HCT116 (cell line): ENCODE measurements around the gene TMOD1. TPM values are rescaled to one million over a fixed set of nuclear protein-coding genes. Genes with fewer than 3 reads are reported as not detected.

Source experiments
- ATAC-seq: fragments of 200-7000 bp; cut with Tn5 transposase; 2 replicates; pipeline ENCODE4 v1.9.1; 2020; ENCODE audit warnings: mild to moderate bottlenecking, moderate library complexity
- BruUV-seq: library from RNA; stranded (reverse); fragments of 400-500 nt; replicated peaks from 2 replicates; lab custom pipeline; 2021; lab: Mats Ljungman, UMichigan
- CTCF ChIA-PET: fragments of 300-600 bp; sonication (Branson Sonifier 250); formaldehyde crosslinking; loops from one replicate; lab custom pipeline; 2021; ENCODE audit warnings: antibody characterized with exemption; lab: Charles Lee
- POLR2A ChIA-PET: fragments of 300-600, 350-600 bp; sonication (Branson Sonifier 250); formaldehyde crosslinking; loops from one replicate; lab custom pipeline; 2021; ENCODE audit warnings: antibody characterized with exemption; lab: Charles Lee
- RAD21 ChIA-PET, 2 experiments: fragments of 300-600 bp; sonication (Branson Sonifier 250); formaldehyde crosslinking; loops; one replicate each; lab custom pipeline; 2023; ENCODE audit warnings: low total read pairs in 2 of 2; ENCODE audit not compliant: uncharacterized antibody in 2 of 2, unreplicated experiment in 2 of 2, low non-redundant PET in 1 of 2; lab: Charles Lee
- DNase-seq: peaks from one replicate; pipeline ENCODE4 v3.0.0-alpha.2; 2010; ENCODE audit warnings: low read depth, low spot score
- H2AFZ ChIP-seq: fragments of 200-600 bp; shearing (Covaris generic), sonication (generic); 2 replicates; pipeline ENCODE4 v1.6.1; 2017; ENCODE audit warnings: low read depth, mixed run types, mixed read lengths, antibody characterized with exemption, low read length; ENCODE audit not compliant: poor library complexity, severe bottlenecking
- H3K27ac ChIP-seq: 2 replicates; pipeline ENCODE4 v1.5.1; 2012; ENCODE audit warnings: low read depth, low read length
- H3K27me3 ChIP-seq: fragments of 200-600 bp; sonication (generic); 2 replicates; pipeline ENCODE4 v1.6.1; 2016; ENCODE audit warnings: mixed run types, low read length, mixed read lengths; ENCODE audit not compliant: insufficient read depth
- H3K36me3 ChIP-seq, 2 experiments: fragments of 200-500 bp in 1 of 2; fragments of 200-600 bp in 1 of 2; sonication (Bioruptor generic) in 1 of 2; sonication (generic) in 1 of 2; 2 replicates each; pipeline versions ENCODE4 v1.5.1 to v1.6.1; 2014 to 2016; ENCODE audit warnings: low read length in 2 of 2, inconsistent platforms in 1 of 2, mixed read lengths in 1 of 2, mixed run types in 1 of 2; ENCODE audit not compliant: insufficient read depth in 2 of 2, control insufficient read depth in 1 of 2
- H3K4me1 ChIP-seq, 2 experiments: fragments of 200-600 bp in 1 of 2; sonication (generic) in 1 of 2; 2 replicates each; pipeline versions ENCODE4 v1.5.1 to v1.6.1; 2012 to 2017; ENCODE audit warnings: low read length in 2 of 2, inconsistent platforms in 1 of 2, mild to moderate bottlenecking in 1 of 2, mixed read lengths in 1 of 2, mixed run types in 1 of 2, moderate library complexity in 1 of 2; ENCODE audit not compliant: insufficient read depth in 2 of 2, control insufficient read depth in 1 of 2
- H3K4me2 ChIP-seq: fragments of 200-600 bp; sonication (generic); 2 replicates; pipeline ENCODE4 v1.6.1; 2017; ENCODE audit warnings: mixed run types, low read length, mixed read lengths
- H3K4me3 ChIP-seq, 2 experiments: fragments of 200-600 bp in 1 of 2; sonication (generic) in 1 of 2; replicated peaks in 1 of 2; 2 replicates each; pipeline ENCODE4 v1.5.1; 2011 to 2016; ENCODE audit warnings: low read length in 2 of 2, control low read depth in 1 of 2, low read depth in 1 of 2, mild to moderate bottlenecking in 1 of 2, mixed read lengths in 1 of 2, mixed run types in 1 of 2
- H3K79me2 ChIP-seq: fragments of 200-600 bp; sonication (generic); 2 replicates; pipeline ENCODE4 v1.6.1; 2017; ENCODE audit warnings: mild to moderate bottlenecking, mixed run types, low read length, moderate library complexity, mixed read lengths; ENCODE audit not compliant: insufficient read depth
- H3K9ac ChIP-seq: fragments of 200-600 bp; sonication (generic); 2 replicates; pipeline ENCODE4 v1.6.1; 2016; ENCODE audit warnings: low read length, mixed read lengths
- H3K9me2 ChIP-seq: fragments of 200-600 bp; sonication (generic), shearing (Covaris generic); 2 replicates; pipeline ENCODE4 v1.6.1; 2017; ENCODE audit warnings: mixed run types, mild to moderate bottlenecking, moderate library complexity; ENCODE audit not compliant: insufficient read depth
- H3K9me3 ChIP-seq, 2 experiments: fragments of 200-500 bp in 1 of 2; fragments of 200-600 bp in 1 of 2; sonication (Bioruptor generic) in 1 of 2; sonication (generic) in 1 of 2; 2 replicates each; pipeline ENCODE4 v1.6.1; 2014 to 2017; ENCODE audit warnings: low read length in 2 of 2, mixed read lengths in 2 of 2, inconsistent platforms in 1 of 2, low read depth in 1 of 2, mild to moderate bottlenecking in 1 of 2, mixed run types in 1 of 2, moderate library complexity in 1 of 2; ENCODE audit not compliant: control insufficient read depth in 1 of 2, insufficient read depth in 1 of 2
- H4K20me1 ChIP-seq: fragments of 200-600 bp; sonication (generic), shearing (Covaris generic); 2 replicates; pipeline ENCODE4 v1.6.1; 2017; ENCODE audit warnings: mixed run types, mild to moderate bottlenecking, moderate library complexity; ENCODE audit not compliant: insufficient read depth
- CBX3 ChIP-seq: IDR thresholded peaks from 2 replicates; pipeline ENCODE4 v1.6.1; 2012; ENCODE audit warnings: low read depth
- EGR1 ChIP-seq: IDR thresholded peaks from 2 replicates; pipeline ENCODE4 v1.6.1; 2012; ENCODE audit warnings: low read depth
- ELF1 ChIP-seq: IDR thresholded peaks from 2 replicates; pipeline ENCODE4 v1.6.1; 2012; ENCODE audit warnings: low read depth, borderline replicate concordance
- FOSL1 ChIP-seq: IDR thresholded peaks from 2 replicates; pipeline ENCODE4 v1.6.1; 2012; ENCODE audit warnings: low read depth
- MAX ChIP-seq: IDR thresholded peaks from 2 replicates; pipeline ENCODE4 v1.6.1; 2012
- POLR2A ChIP-seq: IDR thresholded peaks from 2 replicates; pipeline ENCODE4 v1.7.0; 2011; ENCODE audit warnings: borderline replicate concordance; ENCODE audit not compliant: insufficient read depth, insufficient read length; ENCODE audit errors: extremely low read depth
- POLR2AphosphoS5 ChIP-seq: IDR thresholded peaks from 2 replicates; pipeline ENCODE4 v1.6.1; 2011; ENCODE audit warnings: mild to moderate bottlenecking, low read depth, low read length, moderate library complexity
- RAD21 ChIP-seq: IDR thresholded peaks from 2 replicates; pipeline ENCODE4 v1.6.1; 2012; ENCODE audit warnings: low read depth, mild to moderate bottlenecking
- SIN3A ChIP-seq: IDR thresholded peaks from 2 replicates; pipeline ENCODE4 v1.6.1; 2012; ENCODE audit warnings: low read depth
- SRF ChIP-seq: IDR thresholded peaks from 2 replicates; pipeline ENCODE4 v1.6.1; 2012; ENCODE audit warnings: low read depth
- YY1 ChIP-seq: IDR thresholded peaks from 2 replicates; pipeline ENCODE4 v1.6.1; 2011; ENCODE audit warnings: low read length, low read depth, moderate library complexity, mild to moderate bottlenecking; ENCODE audit not compliant: insufficient replicate concordance; ENCODE audit errors: extremely low read depth
- ZFX ChIP-seq: fragments of 450-650 bp; IDR thresholded peaks from 2 replicates; pipeline ENCODE4 v1.6.1; 2017
- intact Hi-C: fragments of 100-400 bp; cut with micrococcal nuclease; formaldehyde crosslinking; loops from 2 replicates; pipeline ENCODE4 v1.10.0; 2022
- total RNA-seq: library from RNA; stranded (reverse); gene quantifications from one replicate; pipeline ENCODE4 v1.2.1, GENCODE V29; 2021; ENCODE audit not compliant: unreplicated experiment
- TF ChIP-seq, protein P1 (sequence below): IDR thresholded peaks from 2 replicates; pipeline ENCODE4 v1.6.1; 2012; ENCODE audit warnings: low read depth
- TF ChIP-seq, protein P2 (sequence below), 3 experiments: fragments of 200-600 bp in 1 of 3; sonication (generic) in 1 of 3; IDR thresholded peaks in 2 of 3; conservative IDR thresholded peaks in 1 of 3; 2 replicates each; pipeline ENCODE4 v1.5.1; 2012 to 2017; ENCODE audit warnings: low read depth in 2 of 3, low read length in 2 of 3, antibody characterized with exemption in 1 of 3, borderline replicate concordance in 1 of 3, control low read depth in 1 of 3, mild to moderate bottlenecking in 1 of 3, mixed read lengths in 1 of 3, mixed run types in 1 of 3, moderate library complexity in 1 of 3; ENCODE audit not compliant: insufficient read depth in 1 of 3

Gene TMOD1
- total RNA-seq, 1 experiment from 2014 or later: 4.4 TPM

DNA sequence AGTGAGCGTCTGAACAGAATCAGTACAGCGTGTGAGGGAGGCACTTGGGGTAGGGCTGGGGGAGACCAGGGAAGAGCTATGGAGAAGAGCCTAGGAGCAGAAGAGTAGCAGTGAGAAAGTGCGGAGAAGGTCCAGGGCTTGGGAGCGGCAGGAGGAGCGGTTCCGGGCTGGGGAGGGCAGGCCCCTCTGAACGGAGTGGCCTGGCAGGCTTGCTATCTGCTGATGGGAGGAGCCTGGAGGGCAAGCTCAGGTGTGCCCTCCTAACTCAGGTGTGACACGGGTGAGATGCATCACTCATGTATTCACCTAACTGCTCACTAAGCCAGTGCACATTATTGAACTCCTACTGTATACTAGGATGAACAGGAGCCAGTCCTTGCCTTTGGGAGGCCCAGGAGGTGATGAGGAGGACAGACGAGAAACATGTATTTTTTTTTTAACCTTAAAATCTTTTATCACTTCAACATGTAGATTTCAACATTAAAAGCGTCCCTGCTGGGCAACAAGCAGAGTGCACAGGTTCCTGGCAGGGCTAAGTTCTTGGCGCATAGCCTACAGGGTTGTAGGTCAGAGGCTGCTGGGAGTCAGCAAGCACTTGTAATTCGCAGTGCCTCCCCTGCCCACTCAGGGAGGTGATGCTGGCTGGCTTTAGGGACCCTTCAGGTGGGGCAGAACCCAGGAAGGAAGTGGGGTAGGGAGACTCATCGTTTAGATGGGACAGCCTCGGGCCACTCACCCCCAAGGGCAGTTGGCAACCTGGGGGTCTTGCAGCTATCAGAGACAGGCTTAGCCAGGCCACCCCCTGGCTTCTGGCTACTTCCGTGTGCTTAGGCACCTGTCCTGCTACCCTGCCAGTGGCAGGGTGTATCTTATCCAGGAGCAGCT lies 55.5 kb downstream of the TMOD1 start:
- Histone ChIP-seq H3K9me2 (no peaks in the 10 kb centered on the region), H3K4me1 (no peaks in the 10 kb centered on the region), H3K9me3 (no peaks in the 10 kb centered on the region), H3K4me2 (no peak overlapping the region), H3K27ac (no peak overlapping the region), H3K4me3 (no peak overlapping the region), H3K27me3 (no peaks in the 10 kb centered on the region), H3K36me3 (no peaks in the 10 kb centered on the region), H4K20me1 (no peaks in the 10 kb centered on the region), H3K79me2 (no peaks in the 10 kb centered on the region), H2AFZ (no peak overlapping the region), H3K9ac (no peak overlapping the region)
- intact Hi-C loops: no loop called here
- POLR2A ChIA-PET: no interaction called here
- TF ChIP-seq, protein P1, sequence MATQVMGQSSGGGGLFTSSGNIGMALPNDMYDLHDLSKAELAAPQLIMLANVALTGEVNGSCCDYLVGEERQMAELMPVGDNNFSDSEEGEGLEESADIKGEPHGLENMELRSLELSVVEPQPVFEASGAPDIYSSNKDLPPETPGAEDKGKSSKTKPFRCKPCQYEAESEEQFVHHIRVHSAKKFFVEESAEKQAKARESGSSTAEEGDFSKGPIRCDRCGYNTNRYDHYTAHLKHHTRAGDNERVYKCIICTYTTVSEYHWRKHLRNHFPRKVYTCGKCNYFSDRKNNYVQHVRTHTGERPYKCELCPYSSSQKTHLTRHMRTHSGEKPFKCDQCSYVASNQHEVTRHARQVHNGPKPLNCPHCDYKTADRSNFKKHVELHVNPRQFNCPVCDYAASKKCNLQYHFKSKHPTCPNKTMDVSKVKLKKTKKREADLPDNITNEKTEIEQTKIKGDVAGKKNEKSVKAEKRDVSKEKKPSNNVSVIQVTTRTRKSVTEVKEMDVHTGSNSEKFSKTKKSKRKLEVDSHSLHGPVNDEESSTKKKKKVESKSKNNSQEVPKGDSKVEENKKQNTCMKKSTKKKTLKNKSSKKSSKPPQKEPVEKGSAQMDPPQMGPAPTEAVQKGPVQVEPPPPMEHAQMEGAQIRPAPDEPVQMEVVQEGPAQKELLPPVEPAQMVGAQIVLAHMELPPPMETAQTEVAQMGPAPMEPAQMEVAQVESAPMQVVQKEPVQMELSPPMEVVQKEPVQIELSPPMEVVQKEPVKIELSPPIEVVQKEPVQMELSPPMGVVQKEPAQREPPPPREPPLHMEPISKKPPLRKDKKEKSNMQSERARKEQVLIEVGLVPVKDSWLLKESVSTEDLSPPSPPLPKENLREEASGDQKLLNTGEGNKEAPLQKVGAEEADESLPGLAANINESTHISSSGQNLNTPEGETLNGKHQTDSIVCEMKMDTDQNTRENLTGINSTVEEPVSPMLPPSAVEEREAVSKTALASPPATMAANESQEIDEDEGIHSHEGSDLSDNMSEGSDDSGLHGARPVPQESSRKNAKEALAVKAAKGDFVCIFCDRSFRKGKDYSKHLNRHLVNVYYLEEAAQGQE: no peak
- TF ChIP-seq SIN3A (no peak), POLR2AphosphoS5 (no peak), FOSL1 (no peak), MAX (no peak), CBX3 (no peak), SRF (no peak), RAD21 (no peak), ELF1 (no peak), ZFX (no peak), POLR2A (no peak), EGR1 (no peak), YY1 (no peak)
- TF ChIP-seq, protein P2, sequence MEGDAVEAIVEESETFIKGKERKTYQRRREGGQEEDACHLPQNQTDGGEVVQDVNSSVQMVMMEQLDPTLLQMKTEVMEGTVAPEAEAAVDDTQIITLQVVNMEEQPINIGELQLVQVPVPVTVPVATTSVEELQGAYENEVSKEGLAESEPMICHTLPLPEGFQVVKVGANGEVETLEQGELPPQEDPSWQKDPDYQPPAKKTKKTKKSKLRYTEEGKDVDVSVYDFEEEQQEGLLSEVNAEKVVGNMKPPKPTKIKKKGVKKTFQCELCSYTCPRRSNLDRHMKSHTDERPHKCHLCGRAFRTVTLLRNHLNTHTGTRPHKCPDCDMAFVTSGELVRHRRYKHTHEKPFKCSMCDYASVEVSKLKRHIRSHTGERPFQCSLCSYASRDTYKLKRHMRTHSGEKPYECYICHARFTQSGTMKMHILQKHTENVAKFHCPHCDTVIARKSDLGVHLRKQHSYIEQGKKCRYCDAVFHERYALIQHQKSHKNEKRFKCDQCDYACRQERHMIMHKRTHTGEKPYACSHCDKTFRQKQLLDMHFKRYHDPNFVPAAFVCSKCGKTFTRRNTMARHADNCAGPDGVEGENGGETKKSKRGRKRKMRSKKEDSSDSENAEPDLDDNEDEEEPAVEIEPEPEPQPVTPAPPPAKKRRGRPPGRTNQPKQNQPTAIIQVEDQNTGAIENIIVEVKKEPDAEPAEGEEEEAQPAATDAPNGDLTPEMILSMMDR (IDR thresholded peaks at IDR 0.05 in 2 of 3, conservative IDR thresholded peaks at IDR 0.05 in 1 of 3; ENCODE audit: borderline replicate concordance in 1 of 3, insufficient read depth in 1 of 3, low read depth in 2 of 3, low read length in 2 of 3): no peak
- CTCF ChIA-PET: no interaction called here
- RAD21 ChIA-PET: no interaction called here
- no TSS peak for BruUV-seq
- DNase-seq (no peak), ATAC-seq (no peak)
